CD4-positive, alpha-beta T cell treated with Interleukin-10 for 1 hour (primary cell): ENCODE measurements around the gene PIGL.
"Not testable (repeated sequence)": the region's sequence is repeated elsewhere in the genome, so short reads cannot be mapped to it uniquely, and the experiment has no call there.

ENCODE experiments used
- DNase-seq: peaks from one replicate; pipeline ENCODE4 v3.0.0-alpha.2; 2020

PIGL gene

DNA sequence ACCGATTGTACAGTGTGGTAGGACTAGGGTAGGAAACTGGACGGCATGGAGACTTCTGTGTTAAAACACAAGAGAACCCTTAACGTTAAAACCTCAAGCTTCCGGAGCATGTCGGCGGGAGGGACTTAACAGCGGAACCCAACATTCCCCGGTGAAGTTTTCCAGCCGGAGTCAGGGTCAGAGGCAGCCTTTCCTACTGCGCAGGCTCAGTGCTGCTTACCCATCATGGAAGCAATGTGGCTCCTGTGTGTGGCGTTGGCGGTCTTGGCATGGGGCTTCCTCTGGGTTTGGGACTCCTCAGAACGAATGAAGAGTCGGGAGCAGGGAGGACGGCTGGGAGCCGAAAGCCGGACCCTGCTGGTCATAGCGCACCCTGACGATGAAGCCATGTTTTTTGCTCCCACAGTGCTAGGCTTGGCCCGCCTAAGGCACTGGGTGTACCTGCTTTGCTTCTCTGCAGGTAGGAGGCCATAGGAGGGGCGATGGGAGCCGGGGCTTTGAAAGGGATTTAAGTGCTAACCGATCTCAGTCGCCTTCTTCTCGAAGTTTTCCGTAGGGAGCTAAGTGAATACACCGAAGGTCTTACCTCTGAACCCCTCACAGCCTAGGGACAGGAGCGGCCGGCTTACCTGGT, at the start of gene PIGL:
PIGL (plus strand) TSS at position 209 of the 634 bp plus-strand sequence; CDS start at position 226, 17 bp downstream.
- peak; percentile 90 for DNase-seq

DNA sequence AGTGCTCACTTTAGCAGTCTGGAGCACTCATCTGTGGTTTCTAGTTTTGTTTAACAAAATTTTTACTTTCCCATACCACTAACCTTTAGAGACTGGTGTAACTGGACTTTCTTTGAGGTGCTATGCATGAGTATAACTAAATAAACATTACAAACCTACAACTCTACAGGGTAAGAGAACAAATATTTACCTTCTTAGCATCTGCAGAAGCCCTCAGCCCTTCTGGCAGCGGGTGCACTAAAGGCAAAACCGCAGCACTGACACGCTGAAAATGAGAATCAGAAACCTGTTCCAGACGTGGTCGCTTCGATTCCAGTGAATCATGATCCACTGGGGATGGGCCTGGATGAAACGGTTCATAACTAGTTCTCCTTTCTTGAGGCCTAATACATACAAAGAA, 45.4 kb upstream of the PIGL start:
- DNase-seq: no peak

DNA sequence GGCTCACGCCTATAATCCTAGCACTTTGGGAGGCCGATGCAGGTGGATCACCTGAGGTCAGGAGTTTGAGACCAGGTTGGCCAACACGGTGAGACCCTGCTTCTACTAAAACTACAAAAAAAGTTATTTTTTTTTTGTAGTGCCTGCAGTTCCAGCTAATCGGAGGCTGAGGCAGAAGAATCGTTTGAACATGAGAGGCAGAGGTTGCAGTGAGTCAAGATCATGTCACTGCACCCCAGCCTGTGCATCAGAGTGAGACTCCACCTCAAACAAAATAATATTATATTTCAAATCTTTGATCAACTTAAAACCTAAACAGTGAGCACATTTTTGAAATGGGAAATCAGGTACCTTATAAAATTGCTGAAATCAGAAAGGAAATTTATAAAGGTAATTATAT, 38.2 kb upstream of the PIGL start:
- no peak for DNase-seq

DNA sequence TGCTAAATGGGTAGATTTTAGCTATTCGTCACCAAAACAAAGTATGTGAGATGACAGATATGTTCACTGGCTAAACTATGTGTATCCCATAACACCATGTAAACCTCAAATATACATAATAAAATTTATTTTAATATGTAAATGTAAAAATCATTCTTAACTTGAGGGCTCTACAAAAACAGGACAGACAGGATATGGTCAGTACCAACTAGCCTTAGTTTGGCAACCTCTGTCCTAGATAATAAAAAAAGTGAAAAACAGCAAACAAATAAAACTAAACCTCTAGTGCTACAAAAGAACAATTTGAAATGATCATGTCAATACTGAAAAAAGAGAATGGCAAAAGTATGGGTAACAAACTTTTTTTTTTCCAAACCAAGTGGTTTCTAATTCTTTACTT, 35.4 kb upstream of the PIGL start:
- no peak for DNase-seq

DNA sequence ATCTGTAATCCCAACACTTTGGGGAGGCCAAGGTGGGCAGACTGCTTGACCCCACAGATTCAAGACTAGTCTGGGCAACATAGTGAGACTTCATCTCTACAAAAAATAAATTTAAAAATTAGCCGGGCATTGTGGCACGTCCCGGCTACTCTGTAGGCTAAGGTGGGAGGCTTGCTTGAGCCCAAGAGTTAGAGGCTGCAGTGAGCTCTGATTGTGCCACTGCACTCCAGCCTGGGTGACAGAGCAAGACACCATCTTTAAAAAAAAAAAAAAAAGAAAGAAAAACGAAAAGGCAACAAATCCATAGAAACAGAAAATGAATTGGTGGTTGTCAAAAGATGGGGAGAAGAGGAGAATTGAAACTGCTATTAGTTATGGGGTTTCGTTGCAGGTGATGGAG, 29.4 kb upstream of the PIGL start:
- DNase-seq: no peak

DNA sequence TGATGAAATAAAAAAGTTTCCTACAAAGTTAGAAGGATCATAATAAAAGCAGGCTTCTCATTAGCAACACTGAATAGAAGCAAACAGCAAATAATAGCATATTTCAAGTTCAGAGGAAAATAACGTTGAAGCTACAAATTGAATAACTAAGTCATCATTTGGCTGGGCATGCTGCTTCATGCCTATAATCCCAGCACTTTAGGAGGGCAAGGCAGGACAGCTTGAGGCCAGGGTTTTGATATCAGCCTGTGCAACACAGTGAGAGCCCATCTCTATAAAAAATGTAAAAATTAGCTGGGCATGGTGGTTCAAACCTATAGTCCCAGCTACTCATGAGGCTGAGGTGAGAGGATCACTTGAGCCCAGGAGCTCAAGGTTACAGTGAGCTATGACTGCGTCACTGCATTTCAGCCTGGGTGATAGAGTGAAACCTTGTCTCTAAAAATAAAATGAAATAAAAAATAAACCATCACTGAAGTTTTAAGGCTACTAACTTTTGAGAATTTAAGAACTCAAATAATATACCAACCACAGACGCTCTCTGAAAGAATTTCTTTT, 27.1 kb upstream of the PIGL start:
- no peak for DNase-seq

DNA sequence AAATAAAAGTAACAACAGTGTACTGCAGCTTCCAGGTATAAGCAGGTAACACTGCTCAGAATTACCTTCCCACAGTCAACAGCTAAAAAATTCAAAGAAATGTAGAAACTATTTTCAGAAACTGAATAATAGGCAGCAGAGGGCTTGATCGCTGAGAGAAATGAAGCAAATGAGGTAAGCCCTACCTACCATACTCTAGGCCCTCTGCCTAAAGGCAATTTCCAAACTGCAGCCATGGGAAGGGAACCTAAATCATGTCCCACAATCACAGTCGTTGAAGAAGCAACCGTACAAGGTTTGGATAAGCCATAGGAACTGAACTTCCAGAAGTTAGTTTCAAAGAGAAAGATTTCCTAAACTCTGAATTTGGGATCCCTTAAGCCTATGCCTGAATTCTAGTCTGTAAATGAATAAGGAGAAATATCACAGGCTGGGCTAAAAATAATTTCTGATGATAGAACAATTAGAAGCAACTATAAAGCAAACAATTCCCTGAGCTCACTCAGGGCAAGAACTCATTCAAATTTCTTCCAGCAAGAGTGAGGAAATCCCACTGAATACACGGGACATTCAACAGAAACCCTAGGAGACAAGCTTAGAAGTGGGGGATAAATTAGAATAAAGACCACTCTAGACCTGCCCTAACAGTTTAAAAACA, 26.2 kb upstream of the PIGL start:
- no peak for DNase-seq

DNA sequence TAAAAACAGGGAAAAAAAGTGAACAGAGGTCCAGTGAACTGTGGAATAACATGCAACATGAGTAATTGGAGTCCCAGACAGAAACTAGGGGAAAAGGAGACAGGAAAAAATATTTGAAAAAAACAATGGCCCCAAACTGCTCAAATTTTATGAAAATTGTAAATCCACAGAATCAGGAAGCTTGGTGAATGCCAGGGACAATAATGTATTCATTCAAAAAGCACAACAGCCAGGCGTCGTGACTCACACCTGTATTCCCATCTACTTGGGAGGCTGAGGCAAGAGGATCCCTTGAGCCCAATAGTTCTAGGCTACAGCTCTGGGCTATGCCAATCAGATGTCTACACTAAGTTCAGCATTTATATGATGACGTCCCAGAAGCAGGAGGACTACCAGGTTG, 25.4 kb upstream of the PIGL start:
- no peak for DNase-seq

DNA sequence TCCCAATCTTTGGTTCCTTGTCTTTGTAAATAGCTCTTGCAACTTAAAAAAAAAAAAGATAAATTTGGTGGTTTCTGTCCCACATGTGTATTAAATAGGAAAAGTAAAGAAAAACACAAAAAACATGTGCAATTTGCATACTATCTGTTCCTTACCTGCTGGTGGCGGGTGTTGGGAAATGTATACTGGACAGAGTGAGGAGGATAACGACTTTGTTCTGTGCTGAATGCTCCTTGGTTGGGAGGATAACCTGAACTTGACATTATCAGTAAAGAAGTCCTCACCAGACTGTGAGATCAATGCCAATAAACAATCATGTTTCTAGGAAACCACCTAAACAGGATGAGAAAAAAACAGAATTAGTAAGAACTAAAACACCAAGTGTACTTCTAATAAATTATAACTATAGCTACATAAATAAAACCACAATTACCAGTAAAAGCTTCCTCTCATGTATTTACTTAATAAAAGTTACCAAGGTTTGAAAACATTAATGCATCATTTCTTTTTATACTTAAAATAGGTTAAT, 22.6 kb upstream of the PIGL start:
- peak; percentile 37 for DNase-seq

DNA sequence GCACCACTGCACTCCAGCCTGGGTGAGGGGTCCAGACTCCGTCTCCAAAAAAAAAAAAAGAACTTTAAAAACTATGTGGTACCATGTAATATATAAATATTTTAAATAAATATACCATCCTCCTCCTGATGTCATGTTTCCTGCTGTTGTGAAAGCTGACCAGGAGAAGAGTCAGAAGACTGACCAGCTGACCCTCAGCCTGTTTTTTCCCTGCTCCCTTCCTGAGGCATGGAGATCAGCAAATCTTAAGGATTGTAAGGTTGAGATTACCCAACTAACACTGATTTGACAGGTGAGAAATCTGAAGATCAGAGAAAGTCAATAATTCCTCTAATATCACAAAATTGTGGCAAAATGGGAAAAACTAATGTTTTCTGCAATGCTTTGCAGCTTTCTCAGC, 19.7 kb upstream of the PIGL start:
- no peak for DNase-seq

DNA sequence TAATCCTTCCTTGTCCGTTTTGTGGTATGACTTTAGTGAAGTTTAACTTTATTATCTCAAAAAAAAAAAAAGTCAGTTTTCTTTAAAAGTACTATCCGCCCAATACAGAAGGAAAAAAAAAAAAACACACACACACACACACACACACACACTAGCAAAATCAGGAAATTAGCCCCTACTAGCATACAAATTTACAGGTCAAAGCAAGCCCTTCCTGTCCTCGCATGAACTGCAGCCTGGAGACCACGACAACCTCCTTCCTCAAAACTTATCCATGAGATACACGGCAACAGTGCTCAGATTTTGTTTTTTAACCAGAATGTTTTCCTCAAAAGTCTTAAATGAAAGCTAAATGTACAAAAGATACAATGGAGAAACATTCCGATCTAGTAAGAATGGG, 17.9 kb upstream of the PIGL start:
- DNase-seq: no peak

DNA sequence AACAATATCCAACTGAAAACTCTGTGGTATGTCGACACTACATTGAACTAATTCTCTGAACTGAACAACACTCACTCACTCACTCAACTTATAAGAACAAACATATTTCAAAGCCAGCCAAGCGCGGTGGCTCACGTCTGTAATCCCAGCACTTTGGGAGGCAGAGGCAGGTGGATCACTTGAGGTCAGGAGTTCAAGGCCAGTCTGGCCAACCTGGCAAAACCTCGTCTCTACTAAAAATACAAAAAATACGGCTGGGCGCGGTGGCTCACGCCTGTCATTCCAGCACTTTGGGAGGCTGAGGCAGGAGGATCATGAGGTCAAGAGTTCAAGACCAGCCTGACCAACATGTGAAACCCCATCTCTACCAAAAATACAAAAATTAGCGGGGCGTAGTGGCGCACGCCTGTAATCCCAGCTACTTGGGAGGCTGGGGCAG, 15.3 kb upstream of the PIGL start:
- not testable (repeated sequence) for DNase-seq

DNA sequence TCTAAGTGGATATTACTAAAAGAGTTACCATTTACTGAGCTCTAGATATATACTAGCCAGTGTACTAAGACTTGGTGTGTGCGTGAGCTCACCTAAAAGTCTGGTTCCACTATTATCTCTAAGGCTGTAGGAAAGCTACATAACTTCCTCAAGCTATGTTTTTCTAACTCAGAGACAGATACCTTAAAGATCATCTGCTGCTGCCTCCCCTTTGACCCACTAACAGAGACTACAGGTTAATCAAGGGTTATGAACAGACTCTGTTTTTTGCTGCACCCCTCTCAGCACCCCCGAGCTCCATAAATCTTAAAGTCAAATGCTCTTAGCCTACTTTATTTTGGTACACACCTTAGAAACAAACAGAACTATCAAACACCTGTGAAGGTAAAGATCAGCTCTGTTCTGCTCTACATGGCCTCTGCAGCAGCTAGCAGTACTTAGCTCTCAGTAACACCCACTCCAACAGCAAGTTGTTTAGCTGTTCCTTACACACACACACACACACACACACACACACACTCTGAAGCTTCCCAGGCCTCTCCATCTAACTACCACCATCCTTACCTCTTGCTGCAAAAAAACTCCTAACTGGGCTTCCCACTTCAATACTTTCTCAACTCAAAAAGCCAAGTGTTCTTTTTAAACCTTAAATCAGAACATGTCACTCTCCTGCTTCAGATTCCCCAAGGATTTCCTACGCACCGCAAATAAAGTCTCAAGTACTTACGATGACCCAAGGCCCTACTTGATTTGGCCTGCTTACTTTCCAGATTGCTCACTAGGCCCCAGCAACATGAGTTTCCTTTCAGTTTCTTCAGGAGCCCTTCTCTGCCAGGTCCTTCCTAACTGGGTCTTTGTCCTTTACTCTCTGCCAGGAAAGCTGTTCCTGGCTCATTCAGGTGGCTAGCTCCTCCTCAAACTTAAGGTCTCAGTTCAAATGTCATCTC, 14.2 kb upstream of the PIGL start:
- not testable (repeated sequence) for DNase-seq

DNA sequence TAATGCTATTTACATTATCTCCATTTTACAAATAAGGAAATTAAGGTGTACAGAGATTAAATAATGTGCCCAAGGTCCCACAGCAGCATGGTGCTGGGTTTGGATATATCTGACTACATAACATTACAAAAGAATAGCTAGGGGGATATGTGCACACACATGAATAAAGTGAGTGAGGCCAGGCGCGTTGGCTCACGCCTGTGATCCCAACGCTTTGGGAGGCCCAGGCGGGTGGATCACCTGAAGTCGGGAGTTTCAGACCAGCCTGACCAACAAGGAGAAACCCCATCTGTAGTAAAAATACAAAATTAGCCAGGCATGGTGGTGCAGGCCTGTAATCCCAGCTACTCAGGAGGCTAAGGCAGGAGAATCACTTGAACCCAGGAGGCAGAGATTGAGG, 12.2 kb upstream of the PIGL start:
- not testable (repeated sequence) for DNase-seq

DNA sequence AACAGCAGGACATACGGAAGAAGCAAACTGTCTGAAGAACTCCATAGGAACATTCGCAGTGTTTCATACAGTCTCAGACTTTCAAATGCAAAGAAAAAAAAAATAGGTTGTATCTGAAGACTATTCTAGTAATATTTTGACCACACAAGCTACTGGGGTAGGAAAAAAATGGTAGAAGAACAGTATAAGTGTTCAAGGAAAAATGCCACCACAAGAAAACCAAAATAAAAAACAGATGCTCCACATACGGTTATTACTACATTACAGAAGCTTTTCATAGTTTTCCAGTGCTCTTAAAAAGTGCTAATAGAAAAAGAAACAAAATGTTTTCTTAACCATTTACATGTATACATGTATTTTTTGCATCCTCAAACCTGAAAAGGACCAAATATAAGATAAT, 5.4 kb upstream of the PIGL start:
- DNase-seq: no peak

DNA sequence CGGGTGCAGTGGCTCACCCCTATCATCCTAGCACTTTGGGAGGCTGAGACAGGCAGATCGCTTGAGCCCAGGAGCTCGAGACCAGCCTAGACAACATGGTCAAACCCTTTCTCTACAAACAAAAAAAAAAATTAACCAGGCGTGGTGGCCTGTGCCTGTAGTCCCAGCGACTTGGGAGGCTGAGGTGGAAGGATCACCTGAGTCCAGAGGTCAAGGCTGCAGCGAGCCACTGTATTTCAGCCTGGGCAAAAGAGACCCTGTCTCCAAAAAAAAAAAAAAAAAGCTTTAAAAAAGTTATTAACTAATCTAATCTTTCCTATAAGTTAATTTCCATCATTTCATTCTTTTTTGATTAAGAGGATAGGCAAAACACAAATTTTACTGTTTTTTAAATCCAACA, 4.2 kb upstream of the PIGL start:
- DNase-seq: no peak

DNA sequence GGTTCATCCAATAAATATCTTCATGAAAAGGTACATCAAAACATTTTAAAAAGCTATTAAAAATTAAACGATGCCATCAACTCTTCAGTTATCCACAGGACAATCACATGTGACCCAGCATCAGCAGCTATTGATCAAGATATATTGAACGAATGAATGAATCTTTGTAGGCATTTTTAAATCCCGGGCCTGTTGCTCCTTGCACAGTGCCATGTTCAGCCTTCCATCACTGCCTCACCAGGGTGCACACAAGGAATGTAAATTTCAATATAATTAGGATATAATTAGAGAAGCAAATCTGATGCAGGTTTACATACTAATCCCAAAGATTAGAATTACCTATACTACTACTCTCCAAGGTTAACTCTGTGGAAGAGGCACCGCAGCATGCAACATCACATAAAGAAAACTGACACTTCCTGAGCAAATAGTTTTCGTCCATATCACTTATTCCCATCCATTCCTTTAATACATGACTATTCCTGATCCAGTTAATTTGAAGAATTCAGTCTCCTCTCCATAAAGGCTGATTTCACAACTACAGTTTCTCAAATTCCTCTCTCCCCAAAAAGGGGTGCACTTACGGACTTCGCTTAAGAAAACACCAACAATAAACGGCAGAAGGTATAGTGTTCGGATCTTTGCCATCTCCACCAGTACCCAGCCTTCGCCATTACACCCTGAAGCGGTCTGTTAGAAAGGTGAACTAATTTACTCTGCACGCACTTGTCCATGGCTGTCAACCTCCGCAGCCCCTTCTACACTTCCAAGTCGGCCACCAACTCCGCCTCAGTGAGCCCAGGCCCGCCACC, 2.6 kb upstream of the PIGL start:
- no peak for DNase-seq

DNA sequence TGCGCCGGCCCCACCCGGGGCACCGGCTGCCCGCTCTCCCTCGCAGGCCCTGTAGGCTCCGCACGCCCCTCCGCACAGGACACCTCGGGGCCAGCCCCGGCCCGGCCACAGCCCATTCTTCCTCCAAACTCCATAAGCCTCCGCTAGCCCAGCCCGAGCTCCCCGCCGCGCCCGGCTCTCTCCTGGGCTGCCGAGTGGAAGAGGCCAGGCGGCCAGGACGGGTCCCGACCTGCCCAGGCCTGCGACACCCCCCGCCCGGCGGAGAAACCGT, 2.1 kb upstream of the PIGL start:
- DNase-seq: no peak

DNA sequence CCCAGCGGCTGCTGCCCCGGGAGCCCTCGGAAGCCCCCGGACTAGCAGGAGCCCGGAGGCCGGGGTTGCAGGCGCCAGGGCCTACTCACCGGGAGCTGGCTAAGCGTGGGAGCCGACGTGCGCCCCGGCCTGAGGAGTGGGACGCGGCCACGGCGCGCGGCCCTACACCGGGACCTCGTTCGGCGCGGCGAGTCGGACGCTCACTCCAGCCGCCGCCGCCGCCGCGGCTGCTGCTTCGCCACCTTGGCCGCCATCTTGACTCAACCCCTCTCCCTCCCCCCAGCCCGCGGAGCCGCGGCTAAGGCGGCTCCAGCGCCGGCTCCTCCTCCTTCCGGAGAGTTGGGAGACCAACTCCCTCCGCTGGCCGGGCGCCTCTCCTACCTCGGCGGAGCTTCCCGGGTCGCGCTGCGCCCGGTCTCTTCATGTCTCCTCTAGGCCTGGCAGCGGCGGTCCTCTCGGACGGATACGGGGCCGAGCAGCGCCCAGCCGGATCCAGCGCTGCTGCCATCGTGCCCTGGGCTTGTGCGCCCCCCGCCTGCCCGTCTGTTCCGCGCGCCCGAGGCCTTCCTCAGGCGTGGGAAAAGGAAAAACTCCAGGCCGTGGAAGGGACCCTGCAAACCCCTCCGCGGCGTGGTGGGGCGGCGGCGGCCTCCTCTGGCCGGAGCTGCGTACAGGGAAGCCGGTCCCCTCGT, 1.6 kb upstream of the PIGL start, which contains the start of gene NCOR1:
NCOR1 (minus strand) TSS at position 262 of the 692 bp plus-strand sequence. CDS start 20,965 bp downstream, outside the sequence.
- DNase-seq: peak; percentile 88

DNA sequence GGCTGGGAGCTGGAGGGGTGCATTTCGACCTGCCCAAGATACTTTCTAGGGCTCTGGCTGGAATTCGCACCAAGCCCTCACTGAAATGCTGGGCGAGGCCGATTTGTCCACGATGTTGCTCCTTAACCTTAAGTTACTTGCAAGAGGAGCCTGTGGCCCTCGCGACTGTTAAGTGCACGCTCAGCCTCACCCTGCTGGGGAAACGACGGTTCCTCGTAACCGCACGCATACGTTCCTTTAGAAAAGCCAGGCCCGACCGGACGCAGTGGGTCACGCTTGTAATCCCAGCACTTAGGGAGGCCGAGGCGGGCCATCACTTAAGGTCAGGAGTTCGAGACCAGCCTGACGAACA, 1.1 kb upstream of the PIGL start:
- no peak for DNase-seq

DNA sequence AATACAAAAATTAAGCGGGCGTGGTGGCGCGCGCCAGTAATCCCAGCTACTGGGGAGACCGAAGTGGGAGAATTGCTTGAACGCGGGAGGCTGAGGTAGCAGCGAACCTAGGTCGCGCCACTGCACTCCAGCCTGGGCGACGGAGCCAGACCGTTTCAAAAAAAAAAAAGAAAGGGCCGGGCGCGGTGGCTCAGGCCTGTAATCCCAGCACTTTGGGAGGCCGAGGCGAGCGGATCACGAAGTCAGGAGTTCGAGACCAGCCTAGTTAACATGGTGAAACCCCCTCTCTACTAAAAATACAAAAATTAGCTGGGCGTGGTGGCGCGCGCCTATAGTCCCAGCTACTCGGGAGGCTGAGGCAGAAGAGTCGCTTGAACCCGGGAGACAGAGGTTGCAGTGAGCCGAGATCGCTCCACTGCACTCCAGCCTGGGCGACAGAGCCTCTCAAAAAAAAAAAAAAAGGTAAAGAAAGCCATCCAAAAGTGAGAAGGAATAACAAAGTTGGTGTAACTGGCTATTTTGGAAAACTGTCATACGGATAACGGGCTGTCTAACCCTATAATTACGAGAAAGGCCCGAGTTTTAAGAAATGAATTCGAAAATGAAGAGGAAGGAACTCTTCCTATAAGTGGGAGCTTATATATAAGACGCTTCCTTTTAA, 539 bp upstream of the PIGL start:
- DNase-seq: not testable (repeated sequence)
